Measurements from ENCODE around the gene UROC1.

Gene UROC1

DNA sequence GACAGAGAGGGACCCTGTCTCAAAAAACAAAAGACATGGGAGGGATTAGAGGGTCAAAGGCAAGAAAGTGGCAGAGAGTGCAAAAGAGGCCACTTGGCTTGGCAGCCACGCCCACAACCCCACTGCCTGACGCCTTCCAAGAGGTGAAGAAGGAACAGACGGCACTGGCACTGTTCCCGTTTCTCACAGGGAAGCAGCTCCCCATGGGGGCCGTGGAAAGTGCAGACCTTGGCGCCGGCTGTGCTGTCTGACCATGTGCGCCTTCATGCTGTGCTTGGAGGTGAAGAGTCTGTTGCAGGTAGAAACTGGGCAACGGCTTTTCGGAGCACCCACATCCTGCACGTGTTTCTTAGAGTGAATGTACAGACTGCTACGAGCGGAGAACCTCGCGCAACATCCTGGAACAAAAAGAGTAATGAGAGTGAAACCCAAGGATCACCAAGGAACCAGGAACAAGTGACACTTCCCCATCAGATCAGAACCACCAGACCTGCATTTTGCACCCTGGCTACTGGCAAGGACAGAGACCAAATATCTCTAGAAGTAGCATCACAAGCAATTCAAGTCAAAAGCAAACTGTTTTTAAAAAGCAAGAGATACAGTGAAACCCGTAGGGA is 51.5 kb downstream of the UROC1 start:
- TF ChIP-seq, protein P1, sequence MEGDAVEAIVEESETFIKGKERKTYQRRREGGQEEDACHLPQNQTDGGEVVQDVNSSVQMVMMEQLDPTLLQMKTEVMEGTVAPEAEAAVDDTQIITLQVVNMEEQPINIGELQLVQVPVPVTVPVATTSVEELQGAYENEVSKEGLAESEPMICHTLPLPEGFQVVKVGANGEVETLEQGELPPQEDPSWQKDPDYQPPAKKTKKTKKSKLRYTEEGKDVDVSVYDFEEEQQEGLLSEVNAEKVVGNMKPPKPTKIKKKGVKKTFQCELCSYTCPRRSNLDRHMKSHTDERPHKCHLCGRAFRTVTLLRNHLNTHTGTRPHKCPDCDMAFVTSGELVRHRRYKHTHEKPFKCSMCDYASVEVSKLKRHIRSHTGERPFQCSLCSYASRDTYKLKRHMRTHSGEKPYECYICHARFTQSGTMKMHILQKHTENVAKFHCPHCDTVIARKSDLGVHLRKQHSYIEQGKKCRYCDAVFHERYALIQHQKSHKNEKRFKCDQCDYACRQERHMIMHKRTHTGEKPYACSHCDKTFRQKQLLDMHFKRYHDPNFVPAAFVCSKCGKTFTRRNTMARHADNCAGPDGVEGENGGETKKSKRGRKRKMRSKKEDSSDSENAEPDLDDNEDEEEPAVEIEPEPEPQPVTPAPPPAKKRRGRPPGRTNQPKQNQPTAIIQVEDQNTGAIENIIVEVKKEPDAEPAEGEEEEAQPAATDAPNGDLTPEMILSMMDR (IDR thresholded peaks at IDR 0.05; ENCODE audit: insufficient read depth, missing control alignments), result no peak
- FAIRE-seq, result no peak
- no peak for DNase-seq (ENCODE audit: insufficient read length, low spot score)

DNA sequence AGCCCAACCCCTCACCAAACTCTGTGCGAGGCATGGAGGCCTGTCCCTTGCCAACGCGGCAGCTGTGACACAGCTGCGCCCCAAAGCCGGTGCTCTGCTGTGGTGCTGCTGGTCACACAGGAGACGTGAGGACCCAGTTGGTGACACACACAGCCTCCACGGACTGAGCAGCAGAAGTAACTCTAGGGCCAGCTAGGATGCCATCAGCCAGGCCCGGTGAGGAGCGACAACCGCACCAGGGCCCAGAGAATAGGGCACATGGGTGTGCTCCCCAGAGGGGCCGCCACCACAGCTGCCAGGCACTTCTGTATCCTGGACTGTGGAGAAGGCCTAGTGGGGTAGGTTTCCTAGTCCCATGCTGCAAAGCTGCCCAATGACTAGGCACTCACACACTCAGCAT is 52.6 kb downstream of the UROC1 start:
- no peak for DNase-seq (ENCODE audit: insufficient read length, low spot score)
- FAIRE-seq, result no peak
- TF ChIP-seq, protein P1 (IDR thresholded peaks at IDR 0.05; ENCODE audit: insufficient read depth, missing control alignments), result no peak

DNA sequence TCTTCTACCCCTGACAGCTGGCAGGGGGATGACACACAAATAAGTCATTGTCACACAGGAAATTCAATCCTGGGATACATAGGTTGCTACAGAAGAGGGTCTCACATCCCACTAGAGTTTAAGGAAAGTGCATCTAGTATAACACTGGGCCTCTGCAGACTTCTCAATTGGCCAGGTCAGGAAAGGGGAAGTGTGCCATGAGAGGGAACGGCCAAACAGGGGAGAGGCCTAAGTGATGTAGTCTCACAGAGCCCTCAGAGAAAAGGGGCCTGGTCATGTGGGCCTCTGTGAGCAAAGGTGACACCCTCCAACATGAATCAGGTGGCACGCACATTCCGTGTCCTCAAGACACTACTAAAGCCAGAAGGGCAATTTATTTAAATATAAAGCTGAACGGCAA is 53.1 kb downstream of the UROC1 start:
- FAIRE-seq (no peak), DNase-seq (ENCODE audit: insufficient read length, low spot score) (no peak)
- TF ChIP-seq, protein P1 (IDR thresholded peaks at IDR 0.05; ENCODE audit: insufficient read depth, missing control alignments), result no peak

DNA sequence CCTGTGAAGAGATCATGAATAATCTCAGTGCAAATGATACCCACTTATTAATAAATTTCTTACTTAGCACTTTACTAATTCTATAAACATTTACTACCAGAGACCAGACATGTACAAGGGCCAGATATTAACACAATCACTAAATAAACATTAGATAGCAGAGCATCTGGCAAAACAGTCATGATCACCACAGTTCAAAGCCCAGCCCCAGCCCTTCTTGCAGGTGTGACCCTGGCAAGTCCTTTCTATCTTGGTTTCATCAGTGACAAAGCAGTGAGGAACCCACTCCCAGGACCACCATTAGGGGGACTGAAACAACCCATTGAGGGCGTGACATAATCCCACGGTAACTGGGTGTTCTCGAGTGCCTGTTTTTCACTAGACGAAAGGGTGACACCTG is 53.5 kb downstream of the UROC1 start:
- DNase-seq (ENCODE audit: insufficient read length, low spot score) (no peak), FAIRE-seq (no peak)
- TF ChIP-seq, protein P1 (IDR thresholded peaks at IDR 0.05; ENCODE audit: insufficient read depth, missing control alignments), result no peak

DNA sequence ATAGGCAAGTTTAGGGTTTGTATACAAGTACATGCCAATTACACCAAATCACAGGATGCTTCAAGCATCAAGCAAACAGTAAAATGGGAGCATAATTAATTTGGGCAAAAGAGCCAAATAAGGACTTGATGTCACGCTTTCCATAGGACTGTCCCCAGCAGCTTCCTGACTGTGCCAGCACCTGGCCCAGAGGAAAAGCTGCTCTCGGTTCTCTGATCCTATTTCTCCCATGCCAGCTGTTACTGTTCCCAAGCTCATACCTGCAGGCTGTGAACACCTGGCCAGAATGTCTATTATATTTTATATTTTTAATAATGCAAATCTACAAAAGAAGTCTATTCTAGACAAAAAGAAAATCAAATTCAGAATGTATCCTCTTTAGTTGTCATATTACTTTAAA is 54.1 kb downstream of the UROC1 start:
- TF ChIP-seq, protein P1 (IDR thresholded peaks at IDR 0.05; ENCODE audit: insufficient read depth, missing control alignments), result no peak
- FAIRE-seq (no peak), DNase-seq (ENCODE audit: insufficient read length, low spot score) (no peak)

DNA sequence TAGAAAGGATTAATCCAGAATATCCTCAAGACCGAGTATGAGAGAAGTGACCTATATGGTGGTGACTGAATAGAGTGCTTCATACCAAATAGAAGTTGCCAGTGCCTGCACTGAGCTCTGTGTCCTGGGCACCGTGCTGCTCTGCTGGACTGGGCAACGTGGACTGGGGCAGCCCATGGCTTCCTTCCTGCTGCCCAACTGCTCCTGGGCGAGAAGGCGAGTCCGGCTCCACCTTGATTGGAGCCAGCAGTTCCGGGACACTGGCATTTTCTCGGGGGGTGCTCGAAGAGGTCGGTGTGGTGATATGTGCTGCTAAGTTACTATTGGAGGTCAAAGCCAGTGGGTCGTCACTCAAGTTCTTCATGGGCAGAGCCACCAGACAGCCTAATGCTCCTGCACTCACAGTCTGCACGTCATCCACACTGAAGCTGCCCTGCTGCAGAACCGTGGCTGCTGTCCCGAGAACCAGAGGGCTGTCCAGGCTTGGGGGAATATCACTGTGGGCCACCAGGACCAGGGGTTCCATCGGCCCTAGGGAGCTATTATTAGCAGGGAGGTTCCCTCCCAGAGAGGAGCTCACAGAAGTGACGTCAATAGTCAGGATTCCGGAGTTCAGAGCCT is 56.0 kb downstream of the UROC1 start:
- FAIRE-seq, result no peak
- TF ChIP-seq, protein P1 (IDR thresholded peaks at IDR 0.05; ENCODE audit: insufficient read depth, missing control alignments), result no peak
- DNase-seq (ENCODE audit: insufficient read length, low spot score), result no peak

DNA sequence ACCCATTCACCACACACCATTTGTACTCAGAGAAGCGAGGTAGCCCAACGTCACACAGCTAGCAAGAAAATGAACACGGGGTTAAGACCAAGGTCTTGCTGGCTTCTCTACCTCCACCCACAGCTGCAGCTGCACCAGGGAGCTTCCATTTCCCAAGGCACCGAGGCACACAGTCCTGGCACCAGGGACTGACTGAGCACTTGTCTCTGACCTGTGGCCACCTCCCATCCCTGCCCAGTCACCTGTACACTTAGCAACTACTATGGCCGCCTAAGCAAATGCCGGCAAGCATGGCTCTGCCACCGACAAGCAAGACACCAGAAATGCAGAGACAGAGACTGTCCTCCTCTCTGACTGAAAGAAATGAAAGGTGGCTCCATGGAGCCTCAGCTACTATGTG is 57.2 kb downstream of the UROC1 start:
- FAIRE-seq (no peak), DNase-seq (ENCODE audit: insufficient read length, low spot score) (no peak)
- TF ChIP-seq, protein P1 (IDR thresholded peaks at IDR 0.05; ENCODE audit: insufficient read depth, missing control alignments), result no peak

Measured in D721Med (cell line).